EH (cell line): ENCODE data around the gene PCDHAC1.

Source experiments
- DNase-seq: peaks from one replicate; pipeline ENCODE4 v3.0.0-alpha.2; 2015; ENCODE audit warnings: low read depth

The PCDHAC1 gene

DNA sequence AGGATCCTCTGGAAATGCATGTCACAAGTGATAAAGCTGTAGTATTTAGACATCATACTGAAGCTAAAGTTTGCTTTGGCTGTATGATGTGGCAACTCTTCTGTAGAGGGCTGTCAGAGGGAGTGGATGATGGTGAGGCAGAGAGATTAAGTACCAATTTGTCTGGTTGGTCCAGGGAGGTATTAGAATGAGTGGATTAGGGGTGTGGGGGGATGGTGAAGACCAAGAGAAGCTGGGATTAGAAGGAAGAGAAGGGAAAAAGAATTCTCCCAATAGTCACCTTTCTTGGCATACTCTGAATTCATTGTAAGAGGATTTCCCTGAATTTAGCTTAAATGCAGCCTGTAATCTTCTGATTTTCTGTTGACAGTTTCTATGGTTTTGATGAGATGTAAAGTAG is 43.8 kb downstream of the PCDHAC1 start:
- no peak for DNase-seq

DNA sequence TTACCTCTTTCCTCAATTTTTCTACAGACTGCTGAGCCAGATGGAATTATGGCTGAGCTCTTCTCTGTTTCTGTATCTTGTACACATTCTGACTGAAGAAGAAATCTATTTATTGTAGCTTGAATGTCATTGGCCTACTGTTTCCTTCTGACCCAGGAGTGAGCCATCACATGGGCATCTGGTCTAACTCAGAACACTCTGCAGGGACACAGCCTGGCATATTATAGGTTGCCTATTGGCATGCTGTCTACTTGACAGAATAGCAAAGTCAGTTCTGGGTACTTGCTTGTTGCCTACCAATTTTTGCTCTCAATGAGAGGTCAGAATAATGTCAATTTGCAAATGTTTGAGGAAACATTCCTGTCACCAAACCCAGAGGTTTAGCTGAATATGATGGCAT is 47.5 kb downstream of the PCDHAC1 start:
- DNase-seq = no peak

DNA sequence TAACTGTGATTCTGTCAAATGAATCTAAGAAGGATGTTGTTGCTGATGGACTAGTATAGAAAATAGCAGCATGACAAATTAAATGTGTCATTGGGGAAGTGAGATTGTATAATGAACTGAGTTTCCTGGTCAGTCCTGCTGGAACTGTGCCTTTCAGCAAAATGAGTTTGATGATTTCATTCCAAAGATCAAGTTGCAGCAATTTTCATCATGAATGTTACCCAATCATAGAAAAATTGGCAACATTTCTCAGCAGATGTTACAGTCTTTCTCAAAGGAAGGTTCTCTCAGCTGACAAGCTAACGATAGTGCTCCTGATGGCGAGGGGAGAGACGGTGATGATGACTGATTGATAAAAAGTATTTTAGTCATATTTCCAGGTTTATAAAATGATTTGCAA is 50.9 kb downstream of the PCDHAC1 start:
- no peak for DNase-seq

DNA sequence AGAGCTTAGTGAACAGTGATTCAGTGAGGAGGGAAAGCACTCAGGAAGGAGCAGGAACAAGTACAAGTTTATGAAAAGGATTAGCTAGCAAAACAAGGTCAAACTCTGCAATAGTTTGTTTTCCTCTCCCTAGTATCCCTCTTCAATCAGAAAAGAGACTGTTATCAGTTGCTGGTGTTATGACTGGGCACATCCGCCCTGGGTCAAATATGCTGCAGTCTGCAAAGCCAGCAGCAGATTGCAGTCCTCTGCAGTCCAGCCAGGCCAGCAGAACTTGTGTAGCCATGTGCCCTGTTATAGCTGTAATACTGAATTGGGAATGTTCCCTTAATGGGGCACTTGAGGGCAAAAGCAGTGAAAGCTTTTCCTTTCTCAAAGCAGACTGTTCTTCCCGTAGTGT is 52.2 kb downstream of the PCDHAC1 start:
- no peak for DNase-seq

DNA sequence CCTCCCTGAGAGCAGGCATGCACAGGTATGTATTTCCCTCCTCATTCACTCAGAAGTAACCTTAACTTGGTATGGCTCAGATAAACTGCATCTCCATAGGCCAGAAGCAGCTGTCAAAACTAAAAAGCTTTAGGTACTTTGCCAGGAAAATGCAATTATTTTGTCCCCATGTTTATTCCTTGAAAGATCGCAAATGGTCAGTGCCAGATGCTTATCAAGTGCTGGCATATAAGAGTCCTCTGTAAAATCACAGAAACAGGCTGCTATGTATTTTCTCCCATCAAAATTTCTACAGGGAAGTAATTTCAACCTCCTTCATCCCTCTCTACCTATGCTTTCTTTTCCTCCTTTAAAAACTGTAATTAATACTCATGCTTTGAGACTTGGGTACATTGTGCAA is 52.9 kb downstream of the PCDHAC1 start:
- DNase-seq = no peak
